Right atrium auricular region (tissue), 2 donors: Measurements from ENCODE around the gene CCDC70. TPM values are rescaled to one million over a fixed set of nuclear protein-coding genes. Genes with fewer than 3 reads are reported as not detected.

Experiments used
- DNase-seq: peaks from one replicate; pipeline ENCODE4 v3.0.0-alpha.2; 2019; ENCODE audit warnings: low spot score
- H3K27ac ChIP-seq, 2 donors: fragments of 200-600 bp; sonication (generic); 1 replicate in 1 of 2; 2 replicates in 1 of 2; pipeline ENCODE4 v1.5.1; 2016 to 2019
- H3K27me3 ChIP-seq, 2 donors: fragments of 200-600 bp; sonication (generic); one replicate each; pipeline versions ENCODE4 v1.5.1 to v1.6.0; 2017 to 2019
- H3K36me3 ChIP-seq: fragments of 200-600 bp; sonication (generic); one replicate; pipeline ENCODE4 v1.5.1; 2016
- H3K4me1 ChIP-seq, 2 donors: fragments of 200-600 bp; sonication (generic); one replicate each; pipeline versions ENCODE4 v1.5.1 to v1.6.0; 2017 to 2019
- H3K4me3 ChIP-seq, 2 donors: fragments of 200-600 bp; sonication (generic); 1 replicate in 1 of 2; 2 replicates in 1 of 2; pipeline ENCODE4 v1.5.1; 2017 to 2019; ENCODE audit warnings: mild to moderate bottlenecking in 1 of 2, moderate library complexity in 1 of 2
- H3K9me3 ChIP-seq, 2 donors: fragments of 200-600 bp; sonication (generic); one replicate each; pipeline ENCODE4 v1.5.1; 2019
- CTCF ChIP-seq, 2 donors: fragments of 200-600 bp; sonication (generic); IDR thresholded peaks; one replicate each; pipeline ENCODE4 v1.5.1; 2019; ENCODE audit warnings: antibody characterized with exemption in 2 of 2
- total RNA-seq, 2 donors: library from RNA; depleted of rRNA; stranded (reverse); fragments of >200 nt; gene quantifications; one replicate each; pipeline ENCODE4 v1.1.0, GENCODE V29; 2016

Gene CCDC70
- total RNA-seq, 2 donors from 2014 or later: not detected

GRCh38 chr13:51892657-51893056 lies 30.9 kb downstream of the CCDC70 start:
- TF ChIP-seq CTCF (IDR thresholded peaks at IDR 0.05): no peak
- H3K4me1 ChIP-seq: no peaks in the 10 kb centered on the region
- no peaks in the 10 kb centered on the region for H3K9me3 ChIP-seq
- no peak overlapping the region for H3K27ac ChIP-seq
- no peak overlapping the region for H3K4me3 ChIP-seq
- DNase-seq: no peak
- no peaks in the 10 kb centered on the region for H3K36me3 ChIP-seq
- no peaks in the 10 kb centered on the region for H3K27me3 ChIP-seq

GRCh38 chr13:51894239-51894638 lies 32.5 kb downstream of the CCDC70 start:
- Histone ChIP-seq H3K9me3 (no peaks in the 10 kb centered on the region), H3K36me3 (no peaks in the 10 kb centered on the region), H3K4me3 (no peak overlapping the region), H3K27me3 (no peaks in the 10 kb centered on the region), H3K27ac (no peak overlapping the region), H3K4me1 (no peaks in the 10 kb centered on the region)
- no peak for TF ChIP-seq CTCF (IDR thresholded peaks at IDR 0.05)
- DNase-seq: no peak

GRCh38 chr13:51895906-51896888 lies 34.4 kb downstream of the CCDC70 start:
- DNase-seq: no peak
- peak; percentile 34 to 77 for TF ChIP-seq CTCF (IDR thresholded peaks at IDR 0.05)
- Histone ChIP-seq H3K27ac (no peak overlapping the region), H3K9me3 (no peaks in the 10 kb centered on the region), H3K36me3 (no peaks in the 10 kb centered on the region), H3K4me1 (no peaks in the 10 kb centered on the region), H3K27me3 (no peaks in the 10 kb centered on the region), H3K4me3 (no peak overlapping the region)

- Histone ChIP-seq H3K27ac (no peak overlapping the region), H3K9me3 (no peaks in the 10 kb centered on the region), H3K4me3 (no peak overlapping the region), H3K36me3 (no peaks in the 10 kb centered on the region), H3K27me3 (no peaks in the 10 kb centered on the region), H3K4me1 (no peaks in the 10 kb centered on the region)
- DNase-seq: no peak
- TF ChIP-seq CTCF (IDR thresholded peaks at IDR 0.05): no peak
Observed at GRCh38 chr13:51900471-51900870, 38.7 kb downstream of the CCDC70 start.

- H3K27me3 ChIP-seq: no peaks in the 10 kb centered on the region
- H3K9me3 ChIP-seq: no peaks in the 10 kb centered on the region
- H3K4me3 ChIP-seq: no peak overlapping the region
- no peak for TF ChIP-seq CTCF (IDR thresholded peaks at IDR 0.05)
- H3K4me1 ChIP-seq: peaks cover 0 to 14% of the 10 kb centered on the region in 2 donors
- no peaks in the 10 kb centered on the region for H3K36me3 ChIP-seq
- H3K27ac ChIP-seq: no peak overlapping the region
- DNase-seq: no peak
Observed at GRCh38 chr13:51902776-51903175, 41.0 kb downstream of the CCDC70 start.
